ENCODE measurements around the gene PLA2G2F.
A peak's percentile ranks its signal among the peaks of the same experiment; 100 is the strongest.

Gene PLA2G2F

GRCh38 chr1:20192871-20193411 lies 53.8 kb downstream of the PLA2G2F start:
- no peak for DNase-seq

- no peak for DNase-seq
Measured at GRCh38 chr1:20194224-20194623, 55.1 kb downstream of the PLA2G2F start.

GRCh38 chr1:20194757-20195461 lies 55.8 kb downstream of the PLA2G2F start:
- DNase-seq: peak; percentile 89

GRCh38 chr1:20195462-20195780 lies 56.3 kb downstream of the PLA2G2F start:
- no peak for DNase-seq

GRCh38 chr1:20197329-20197791 lies 58.2 kb downstream of the PLA2G2F start:
- DNase-seq: no peak

- no peak for DNase-seq
Measured at GRCh38 chr1:20198296-20198695, 59.2 kb downstream of the PLA2G2F start.

GRCh38 chr1:20198918-20199317 lies 59.8 kb downstream of the PLA2G2F start:
- no peak for DNase-seq

GRCh38 chr1:20199403-20199802 lies 60.3 kb downstream of the PLA2G2F start:
- no peak for DNase-seq

- no peak for DNase-seq
Measured at GRCh38 chr1:20199840-20200239, 60.7 kb downstream of the PLA2G2F start.

Measured in activated CD8-positive, alpha-beta memory T cell treated with anti-CD3 and anti-CD28 coated beads for 24 hours (primary cell).